Measurements from ENCODE around the gene RIPK1.

- TF ChIP-seq MAX (IDR thresholded peaks at IDR 0.05; ENCODE audit: insufficient read depth, insufficient read length) (no peak), CTCF (IDR thresholded peaks at IDR 0.05; ENCODE audit: extremely low read depth in 1 of 2, insufficient read depth in 1 of 2, low read depth in 1 of 2, low read length in 2 of 2) (no peak)
Measured at GRCh38 chr6:3143158-3143557, 74.9 kb downstream of the RIPK1 start.
